ENCODE measurements around the gene ITGA8. TPM values are rescaled to one million over a fixed set of nuclear protein-coding genes. Genes with fewer than 3 reads are reported as not detected.
A peak's percentile ranks its signal among the peaks of the same experiment; 100 is the strongest.

The ITGA8 gene
- total and polyA plus RNA-seq, 10 donors: 1.7 to 60.3 (median 32.9) TPM

- no peaks in the 10 kb centered on the region for H3K27me3 ChIP-seq (replicated peaks in 1 of 7)
- 65 to 81% (median 70%) methylated on average over 7 of the region's 7 CpGs for WGBS, 5 donors
- no peak overlapping the region for H3K27ac ChIP-seq
- H3K4me1 ChIP-seq: no peaks in the 10 kb centered on the region
- H3K36me3 ChIP-seq: no peaks in the 10 kb centered on the region
- TF ChIP-seq POLR2A (IDR thresholded peaks at IDR 0.05): no peak
- TF ChIP-seq CTCF (IDR thresholded peaks at IDR 0.05 in 8 of 11, conservative IDR thresholded peaks at IDR 0.05 in 3 of 11): no peak
- TF ChIP-seq POLR2AphosphoS5 (IDR thresholded peaks at IDR 0.05): no peak
- H3K4me3 ChIP-seq: no peak overlapping the region
- no peak for DNase-seq
- intact Hi-C loops (cut with DNase I; ENCODE audit: low total_unique reads): no loop called here
- no peaks in the 10 kb centered on the region for H3K9me3 ChIP-seq
Measured at GRCh38 chr10:15515202-15515601, 204.5 kb downstream of the ITGA8 start.

- TF ChIP-seq CTCF (IDR thresholded peaks at IDR 0.05 in 8 of 11, conservative IDR thresholded peaks at IDR 0.05 in 3 of 11): no peak
- no peak for TF ChIP-seq POLR2AphosphoS5 (IDR thresholded peaks at IDR 0.05)
- TF ChIP-seq POLR2A (IDR thresholded peaks at IDR 0.05): no peak
- 46 to 73% (median 62%) methylated on average over 3 of the region's 3 CpGs for WGBS, 5 donors
- Histone ChIP-seq H3K4me3 (no peak overlapping the region), H3K36me3 (no peaks in the 10 kb centered on the region), H3K4me1 (no peaks in the 10 kb centered on the region), H3K27ac (no peak overlapping the region), H3K9me3 (no peaks in the 10 kb centered on the region), H3K27me3 (replicated peaks in 1 of 7) (no peaks in the 10 kb centered on the region)
- intact Hi-C loops (cut with DNase I; ENCODE audit: low total_unique reads): no loop called here
- no peak for DNase-seq
Measured at GRCh38 chr10:15510963-15511362, 208.8 kb downstream of the ITGA8 start.

GRCh38 chr10:15505329-15505728, 214.4 kb downstream of the ITGA8 start:
- TF ChIP-seq POLR2AphosphoS5 (IDR thresholded peaks at IDR 0.05) (no peak), CTCF (IDR thresholded peaks at IDR 0.05 in 8 of 11, conservative IDR thresholded peaks at IDR 0.05 in 3 of 11) (no peak), POLR2A (IDR thresholded peaks at IDR 0.05) (no peak)
- WGBS, 5 donors: 50 to 62% (median 56%) methylated on average over 5 of the region's 5 CpGs
- intact Hi-C loops (cut with DNase I; ENCODE audit: low total_unique reads): no loop called here

GRCh38 chr10:15504101-15504840, 215.5 kb downstream of the ITGA8 start:
- intact Hi-C loops (cut with DNase I; ENCODE audit: low total_unique reads): no loop called here
- Histone ChIP-seq H3K9me3 (peaks cover 0 to 5% (median 0%) of the 10 kb centered on the region in 8 donors), H3K4me1 (peaks cover 0 to 4% (median 0%) of the 10 kb centered on the region in 6 donors), H3K27me3 (replicated peaks in 1 of 7) (peaks cover 0 to 10% (median 0%) of the 10 kb centered on the region in 7 donors), H3K36me3 (no peaks in the 10 kb centered on the region), H3K27ac (peak overlapping the region in 5 of 8 donors; percentile 14 to 52 (median 32)), H3K4me3 (no peak overlapping the region)
- TF ChIP-seq POLR2A (IDR thresholded peaks at IDR 0.05) (no peak), CTCF (IDR thresholded peaks at IDR 0.05 in 8 of 11, conservative IDR thresholded peaks at IDR 0.05 in 3 of 11) (no peak), POLR2AphosphoS5 (IDR thresholded peaks at IDR 0.05) (no peak)
- 20 to 32% (median 26%) methylated on average over 10 of the region's 10 CpGs for WGBS, 5 donors
- DNase-seq: no peak

More at GRCh38 chr10:15505329-15505728, 214.4 kb downstream of the ITGA8 start:
- Histone ChIP-seq H3K9me3 (no peaks in the 10 kb centered on the region), H3K27ac (peak overlapping the region in 1 of 8 donors; percentile 52), H3K36me3 (no peaks in the 10 kb centered on the region), H3K27me3 (replicated peaks in 1 of 7) (peaks cover 0 to 10% (median 0%) of the 10 kb centered on the region in 7 donors), H3K4me1 (peaks cover 0 to 4% (median 0%) of the 10 kb centered on the region in 6 donors), H3K4me3 (no peak overlapping the region)
- no peak for DNase-seq

All from spleen (tissue), 11 donors.